ENCODE results near the gene STS. TPM values are rescaled to one million over a fixed set of nuclear protein-coding genes. Genes with fewer than 3 reads are reported as not detected.

Gene STS
- total RNA-seq, 5 donors from 2014 or later (not counting 1 experiment from before 2014, with no cell fraction given), result 0.70 to 1.3 (median 0.85) TPM

DNA sequence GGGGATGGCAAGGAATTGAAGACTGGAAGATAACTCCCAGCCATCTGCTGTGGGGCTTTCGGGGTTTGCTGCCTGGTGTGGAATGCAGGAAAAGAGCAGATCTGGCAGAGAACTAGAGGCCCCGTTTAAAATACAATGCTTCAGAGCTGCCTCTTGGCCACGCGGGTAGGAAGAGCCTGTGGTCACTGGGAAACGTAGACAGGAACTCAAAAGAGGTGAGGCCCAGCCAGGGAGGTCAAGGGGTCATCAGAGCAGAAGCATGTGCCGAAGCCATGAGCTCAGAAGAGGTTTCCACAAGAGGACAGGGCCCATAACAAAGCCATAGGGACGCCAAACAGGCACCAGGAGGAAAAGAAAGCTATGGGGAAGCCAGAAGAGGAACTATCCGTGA is 14.5 kb upstream of the STS start:
- Mint-ChIP-seq H3K4me1 (peaks cover 38 to 51% (median 49%) of the 10 kb centered on the region in 3 donors), H3K27me3 (no peaks in the 10 kb centered on the region), H3K9me3 (no peaks in the 10 kb centered on the region), H3K4me3 (no peak overlapping the region), H3K27ac (peak overlapping the region in 1 of 2 donors; percentile 46), H3K36me3 (no peaks in the 10 kb centered on the region)
- CTCF ChIA-PET, result interaction anchor here (0.6 to 2.3 kb wide), 2 partner anchors 216 to 792 kb away, joined by 4 to 6 read pairs; no protein-coding TSS in a partner anchor
- Histone ChIP-seq H3K4me1 (ENCODE audit: control insufficient read depth in 1 of 2, extremely low read depth in 1 of 2, insufficient read depth in 2 of 2, low read length in 2 of 2) (peaks cover 2 to 8% of the 10 kb centered on the region in 2 experiments), H3K27ac (ENCODE audit: low read length) (no peak overlapping the region), H3K9me3 (no peaks in the 10 kb centered on the region), H3K4me3 (ENCODE audit: control insufficient read depth in 1 of 2, extremely low read depth in 1 of 2, low read length in 1 of 2) (no peak overlapping the region), H3K27me3 (replicated peaks in 1 of 2; ENCODE audit: control insufficient read depth in 2 of 2, extremely low read depth in 1 of 2, insufficient read depth in 2 of 2, low read length in 1 of 2) (no peaks in the 10 kb centered on the region), H3K36me3 (ENCODE audit: control insufficient read depth in 2 of 2, extremely low read depth in 1 of 2, insufficient read depth in 1 of 2, low read length in 1 of 2) (no peaks in the 10 kb centered on the region)
- POLR2A ChIA-PET, result no interaction called here
- ATAC-seq (replicated peaks in 1 of 4) (peak in 1 of 4 experiments; percentile 32), DNase-seq (no peak)
- 65% methylated on average over 5 of the region's 8 CpGs for WGBS (ENCODE audit: insufficient coverage)

DNA sequence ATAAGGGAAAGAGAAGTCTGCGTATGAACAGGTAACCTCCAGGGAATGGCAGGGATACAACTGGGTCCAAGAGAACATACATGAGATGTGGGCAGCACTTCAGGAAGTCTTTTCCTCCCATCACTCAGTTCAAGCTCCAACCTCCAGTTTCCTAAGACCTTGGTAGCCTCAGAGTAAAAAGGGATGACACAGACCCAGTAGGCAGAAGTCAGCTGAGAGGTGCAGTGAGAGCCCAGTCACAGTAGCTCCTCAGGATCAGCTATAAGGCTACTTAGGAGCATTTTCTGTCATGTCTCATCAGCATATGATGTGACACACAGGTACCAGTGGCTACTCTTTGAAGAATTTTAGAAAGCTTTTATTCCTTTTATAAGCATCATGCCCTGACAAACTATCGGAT is 12.5 kb upstream of the STS start:
- H3K4me1 Mint-ChIP-seq, result peaks cover 45 to 58% (median 49%) of the 10 kb centered on the region in 3 donors
- no peak overlapping the region for H3K27ac Mint-ChIP-seq
- no peak for DNase-seq
- no peaks in the 10 kb centered on the region for H3K36me3 Mint-ChIP-seq
- H3K9me3 Mint-ChIP-seq, result no peaks in the 10 kb centered on the region
- H3K4me1 ChIP-seq (ENCODE audit: control insufficient read depth in 1 of 2, extremely low read depth in 1 of 2, insufficient read depth in 2 of 2, low read length in 2 of 2), result peaks cover 2 to 8% of the 10 kb centered on the region in 2 experiments
- ChIA-PET CTCF (interaction anchor here in 1 of 2 donors (0.5 to 2.3 kb wide), 2 partner anchors 144 to 790 kb away, joined by 4 to 6 read pairs; no protein-coding TSS in a partner anchor), POLR2A (no interaction called here)
- H3K36me3 ChIP-seq (ENCODE audit: control insufficient read depth in 2 of 2, extremely low read depth in 1 of 2, insufficient read depth in 1 of 2, low read length in 1 of 2), result no peaks in the 10 kb centered on the region
- H3K4me3 ChIP-seq (ENCODE audit: control insufficient read depth in 1 of 2, extremely low read depth in 1 of 2, low read length in 1 of 2), result no peak overlapping the region
- ATAC-seq (replicated peaks in 1 of 4), result no peak
- no peaks in the 10 kb centered on the region for H3K9me3 ChIP-seq
- WGBS (ENCODE audit: insufficient coverage), result no CpG with 5 or more reads among the region's 2 CpGs
- H3K27me3 ChIP-seq (replicated peaks in 1 of 2; ENCODE audit: control insufficient read depth in 2 of 2, extremely low read depth in 1 of 2, insufficient read depth in 2 of 2, low read length in 1 of 2), result no peaks in the 10 kb centered on the region
- H3K27ac ChIP-seq (ENCODE audit: low read length), result no peak overlapping the region
- H3K27me3 Mint-ChIP-seq, result no peaks in the 10 kb centered on the region
- H3K4me3 Mint-ChIP-seq, result no peak overlapping the region

DNA sequence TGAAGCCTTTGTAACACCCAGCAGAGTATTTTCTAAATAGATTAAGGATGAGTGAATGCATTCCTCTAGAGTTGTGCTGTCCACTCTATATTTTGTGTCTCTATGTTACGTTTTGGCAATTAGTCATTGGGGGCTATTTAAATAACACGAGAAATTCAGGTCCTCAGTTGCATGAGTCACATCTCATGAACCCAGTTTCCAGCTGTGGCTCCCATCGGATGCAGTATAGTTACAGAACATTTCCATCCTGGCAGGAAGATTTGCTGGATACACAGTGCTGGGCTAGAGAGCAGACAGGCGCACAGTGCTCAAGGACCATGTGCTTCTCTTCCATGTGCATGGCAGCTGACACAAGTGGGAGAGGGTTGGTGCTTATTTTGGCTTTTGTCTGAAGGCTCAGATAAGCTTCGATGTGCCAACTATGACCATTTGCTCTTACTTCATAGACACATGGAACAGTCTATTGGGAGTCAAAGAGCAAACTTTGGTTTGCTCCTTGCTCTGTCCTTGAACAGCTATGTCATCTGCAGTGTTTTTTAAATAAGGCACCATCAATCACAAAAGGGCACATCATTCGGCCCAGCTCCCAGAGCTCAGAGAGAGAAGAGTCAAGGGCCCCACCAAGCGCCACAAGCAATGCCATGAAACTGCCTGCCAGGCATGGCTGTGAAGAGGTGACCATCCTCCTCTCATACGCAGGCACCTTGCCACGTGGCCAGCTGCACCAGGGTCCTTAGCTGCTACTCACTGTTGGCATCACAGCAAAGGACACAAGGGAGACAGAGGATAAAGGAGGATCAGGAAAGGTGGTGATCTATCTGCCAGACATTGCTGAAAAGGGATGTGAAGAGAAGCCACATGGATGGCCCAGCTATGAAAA is 8.1 kb upstream of the STS start:
- ChIA-PET CTCF (no interaction called here), POLR2A (no interaction called here)
- H3K4me1 ChIP-seq (ENCODE audit: control insufficient read depth in 1 of 2, extremely low read depth in 1 of 2, insufficient read depth in 2 of 2, low read length in 2 of 2), result no peaks in the 10 kb centered on the region
- no peak overlapping the region for H3K4me3 ChIP-seq (ENCODE audit: control insufficient read depth in 1 of 2, extremely low read depth in 1 of 2, low read length in 1 of 2)
- H3K36me3 ChIP-seq (ENCODE audit: control insufficient read depth in 2 of 2, extremely low read depth in 1 of 2, insufficient read depth in 1 of 2, low read length in 1 of 2), result no peaks in the 10 kb centered on the region
- H3K27me3 ChIP-seq (replicated peaks in 1 of 2; ENCODE audit: control insufficient read depth in 2 of 2, extremely low read depth in 1 of 2, insufficient read depth in 2 of 2, low read length in 1 of 2), result no peaks in the 10 kb centered on the region
- WGBS (ENCODE audit: insufficient coverage), result 93% methylated on average over 2 of the region's 9 CpGs
- Mint-ChIP-seq H3K27ac (no peak overlapping the region), H3K27me3 (no peaks in the 10 kb centered on the region), H3K9me3 (no peaks in the 10 kb centered on the region), H3K4me1 (peaks cover 30 to 42% (median 40%) of the 10 kb centered on the region in 3 donors), H3K4me3 (no peak overlapping the region), H3K36me3 (no peaks in the 10 kb centered on the region)
- no peaks in the 10 kb centered on the region for H3K9me3 ChIP-seq
- DNase-seq (no peak), ATAC-seq (replicated peaks in 1 of 4) (no peak)
- H3K27ac ChIP-seq (ENCODE audit: low read length), result no peak overlapping the region

DNA sequence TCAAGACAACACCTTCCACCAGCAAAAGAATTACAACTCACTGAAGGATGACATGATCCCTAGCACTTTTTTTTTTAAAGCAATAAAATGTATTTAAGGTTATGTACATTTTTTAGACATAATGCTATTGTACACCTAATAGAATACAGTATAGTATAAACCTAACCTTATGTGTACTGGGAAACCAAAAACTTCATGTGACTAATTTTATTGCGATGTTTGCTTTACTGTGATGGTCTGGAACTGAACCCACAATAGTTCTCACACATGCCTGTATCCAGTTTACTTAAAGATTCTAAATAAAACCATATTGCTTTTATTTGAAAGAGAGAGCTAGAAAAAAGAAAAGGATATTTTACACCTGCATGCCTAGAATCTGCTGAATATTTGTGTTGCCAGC is 4.4 kb upstream of the STS start:
- no CpG with 5 or more reads among the region's 1 CpG for WGBS (ENCODE audit: insufficient coverage)
- Mint-ChIP-seq H3K36me3 (no peaks in the 10 kb centered on the region), H3K27ac (no peak overlapping the region), H3K9me3 (no peaks in the 10 kb centered on the region), H3K4me3 (no peak overlapping the region), H3K4me1 (peaks cover 28 to 47% (median 42%) of the 10 kb centered on the region in 3 donors), H3K27me3 (no peaks in the 10 kb centered on the region)
- ChIA-PET POLR2A (no interaction called here), CTCF (no interaction called here)
- DNase-seq (no peak), ATAC-seq (replicated peaks in 1 of 4) (no peak)
- Histone ChIP-seq H3K27ac (ENCODE audit: low read length) (no peak overlapping the region), H3K36me3 (ENCODE audit: control insufficient read depth in 2 of 2, extremely low read depth in 1 of 2, insufficient read depth in 1 of 2, low read length in 1 of 2) (no peaks in the 10 kb centered on the region), H3K9me3 (no peaks in the 10 kb centered on the region), H3K27me3 (replicated peaks in 1 of 2; ENCODE audit: control insufficient read depth in 2 of 2, extremely low read depth in 1 of 2, insufficient read depth in 2 of 2, low read length in 1 of 2) (no peaks in the 10 kb centered on the region), H3K4me3 (ENCODE audit: control insufficient read depth in 1 of 2, extremely low read depth in 1 of 2, low read length in 1 of 2) (no peak overlapping the region), H3K4me1 (ENCODE audit: control insufficient read depth in 1 of 2, extremely low read depth in 1 of 2, insufficient read depth in 2 of 2, low read length in 2 of 2) (peaks cover 5 to 7% of the 10 kb centered on the region in 2 experiments)

DNA sequence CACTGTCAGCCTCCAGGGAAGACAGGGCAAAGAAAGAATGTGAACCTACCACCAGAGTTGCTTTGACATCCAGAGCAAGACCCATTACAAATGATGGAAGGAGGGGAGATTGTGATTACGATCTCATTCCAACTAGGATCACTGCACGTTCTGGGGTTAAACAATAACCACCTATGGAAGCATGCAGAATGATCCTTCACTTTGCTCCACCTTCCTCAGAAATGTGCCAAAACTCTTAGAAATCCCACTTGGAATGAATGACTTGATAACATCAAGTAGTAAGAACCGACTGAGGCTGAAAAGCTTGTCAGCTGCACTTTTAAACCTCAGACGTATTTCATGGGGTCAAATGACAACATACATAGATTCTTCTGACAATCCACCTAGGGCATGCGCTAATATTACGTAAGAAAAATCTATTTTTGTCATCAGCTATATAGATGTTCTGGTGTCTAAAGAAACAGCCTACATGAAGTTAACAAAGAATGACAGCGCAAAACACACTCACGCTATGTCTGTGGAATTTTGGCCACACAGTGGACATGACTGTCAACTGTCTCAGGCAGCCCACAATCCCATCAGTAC is 3.5 kb upstream of the STS start:
- Mint-ChIP-seq H3K36me3 (no peaks in the 10 kb centered on the region), H3K27ac (no peak overlapping the region), H3K4me1 (peaks cover 25 to 52% (median 37%) of the 10 kb centered on the region in 3 donors), H3K4me3 (no peak overlapping the region), H3K9me3 (no peaks in the 10 kb centered on the region), H3K27me3 (no peaks in the 10 kb centered on the region)
- Histone ChIP-seq H3K4me3 (ENCODE audit: control insufficient read depth in 1 of 2, extremely low read depth in 1 of 2, low read length in 1 of 2) (no peak overlapping the region), H3K9me3 (no peaks in the 10 kb centered on the region), H3K27ac (ENCODE audit: low read length) (no peak overlapping the region), H3K27me3 (replicated peaks in 1 of 2; ENCODE audit: control insufficient read depth in 2 of 2, extremely low read depth in 1 of 2, insufficient read depth in 2 of 2, low read length in 1 of 2) (no peaks in the 10 kb centered on the region), H3K36me3 (ENCODE audit: control insufficient read depth in 2 of 2, extremely low read depth in 1 of 2, insufficient read depth in 1 of 2, low read length in 1 of 2) (no peaks in the 10 kb centered on the region), H3K4me1 (ENCODE audit: control insufficient read depth in 1 of 2, extremely low read depth in 1 of 2, insufficient read depth in 2 of 2, low read length in 2 of 2) (peaks cover 7 to 11% of the 10 kb centered on the region in 2 experiments)
- no CpG with 5 or more reads among the region's 8 CpGs for WGBS (ENCODE audit: insufficient coverage)
- ChIA-PET CTCF (no interaction called here), POLR2A (no interaction called here)
- ATAC-seq (replicated peaks in 1 of 4), result no peak
- no peak for DNase-seq

DNA sequence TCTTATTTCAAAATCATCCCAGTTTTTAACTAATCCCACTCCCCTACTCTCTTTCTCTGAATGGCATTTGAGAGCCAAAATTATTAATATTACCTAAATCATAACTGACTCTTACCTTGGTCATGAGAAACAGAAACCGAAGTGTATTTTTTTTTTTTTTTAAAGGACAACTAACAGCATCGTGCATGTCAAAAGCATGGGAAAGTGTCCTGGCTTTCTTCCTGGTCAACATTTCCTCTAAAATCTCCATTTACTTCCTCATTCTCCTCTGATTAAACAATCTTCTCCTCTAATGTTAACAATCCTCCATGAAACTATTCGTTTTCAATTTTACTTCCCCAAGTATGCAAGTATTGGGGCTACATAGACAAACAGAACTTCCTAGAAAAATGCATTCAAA is 2.1 kb upstream of the STS start:
- DNase-seq (no peak), ATAC-seq (replicated peaks in 1 of 4) (no peak)
- Mint-ChIP-seq H3K4me1 (peaks cover 21 to 54% (median 31%) of the 10 kb centered on the region in 3 donors), H3K9me3 (no peaks in the 10 kb centered on the region), H3K4me3 (peak overlapping the region in 1 of 3 donors; percentile 86), H3K36me3 (no peaks in the 10 kb centered on the region), H3K27ac (peak overlapping the region in 1 of 2 donors; percentile 71), H3K27me3 (no peaks in the 10 kb centered on the region)
- Histone ChIP-seq H3K4me3 (ENCODE audit: control insufficient read depth in 1 of 2, extremely low read depth in 1 of 2, low read length in 1 of 2) (no peak overlapping the region), H3K27ac (ENCODE audit: low read length) (no peak overlapping the region), H3K4me1 (ENCODE audit: control insufficient read depth in 1 of 2, extremely low read depth in 1 of 2, insufficient read depth in 2 of 2, low read length in 2 of 2) (peaks cover 7 to 11% of the 10 kb centered on the region in 2 experiments), H3K27me3 (replicated peaks in 1 of 2; ENCODE audit: control insufficient read depth in 2 of 2, extremely low read depth in 1 of 2, insufficient read depth in 2 of 2, low read length in 1 of 2) (no peaks in the 10 kb centered on the region), H3K36me3 (ENCODE audit: control insufficient read depth in 2 of 2, extremely low read depth in 1 of 2, insufficient read depth in 1 of 2, low read length in 1 of 2) (no peaks in the 10 kb centered on the region), H3K9me3 (no peaks in the 10 kb centered on the region)
- POLR2A ChIA-PET, result no interaction called here
- CTCF ChIA-PET, result no interaction called here
- no CpG with 5 or more reads among the region's 3 CpGs for WGBS (ENCODE audit: insufficient coverage)
